Cardiac muscle cell (in vitro differentiated cells and primary cell): ENCODE data around the gene SLITRK3. TPM values are rescaled to one million over a fixed set of nuclear protein-coding genes. Genes with fewer than 3 reads are reported as not detected.

Source experiments
- DNase-seq, 2 donors: peaks; one replicate each; pipeline versions ENCODE4 v3.0.0 to v3.0.0-alpha.2; 2010 to 2017; ENCODE audit warnings: low read depth in 1 of 2, low spot score in 1 of 2
- H3K27ac ChIP-seq: fragments of 200-600 bp; sonication (generic); 2 replicates; pipeline ENCODE4 v1.5.1; 2016
- H3K27me3 ChIP-seq: fragments of 200-600 bp; sonication (generic); 2 replicates; pipeline ENCODE4 v1.6.0; 2016; ENCODE audit warnings: control low read depth
- H3K36me3 ChIP-seq: fragments of 200-600 bp; sonication (generic); 2 replicates; pipeline ENCODE4 v1.5.1; 2016; ENCODE audit warnings: control low read depth
- H3K4me1 ChIP-seq: fragments of 200-600 bp; sonication (generic); 2 replicates; pipeline ENCODE4 v1.8.1; 2017; ENCODE audit warnings: low read depth, mild to moderate bottlenecking, mixed run types
- H3K4me3 ChIP-seq: fragments of 200-600 bp; sonication (generic); 2 replicates; pipeline ENCODE4 v1.5.1; 2016; ENCODE audit warnings: mild to moderate bottlenecking
- H3K9me3 ChIP-seq: fragments of 200-600 bp; sonication (generic); 2 replicates; pipeline ENCODE4 v1.5.1; 2017; ENCODE audit warnings: low read depth, mild to moderate bottlenecking, control low read depth
- CTCF ChIP-seq: IDR thresholded peaks from 2 replicates; pipeline ENCODE4 v1.5.1; 2012; ENCODE audit warnings: low read depth, mild to moderate bottlenecking, low read length
- polyA plus RNA-seq: library from polyadenylated mRNA; unstranded; fragments of >200 nt; fragmentation: Nextera tagmentation; extraction: Ambion mirVana; gene quantifications from 2 replicates; pipeline ENCODE4 v1.2.1, GENCODE V29; 2016
- total RNA-seq: library from RNA; depleted of rRNA; stranded (reverse); fragments of >200 nt; gene quantifications from 2 replicates; pipeline ENCODE4 v1.2.3, GENCODE V29; 2016

The SLITRK3 gene
- total RNA-seq, result 0.18 TPM in 2 replicates
- 0.24 TPM in 1 of 2 replicates, not detected in the other for polyA plus RNA-seq

DNA sequence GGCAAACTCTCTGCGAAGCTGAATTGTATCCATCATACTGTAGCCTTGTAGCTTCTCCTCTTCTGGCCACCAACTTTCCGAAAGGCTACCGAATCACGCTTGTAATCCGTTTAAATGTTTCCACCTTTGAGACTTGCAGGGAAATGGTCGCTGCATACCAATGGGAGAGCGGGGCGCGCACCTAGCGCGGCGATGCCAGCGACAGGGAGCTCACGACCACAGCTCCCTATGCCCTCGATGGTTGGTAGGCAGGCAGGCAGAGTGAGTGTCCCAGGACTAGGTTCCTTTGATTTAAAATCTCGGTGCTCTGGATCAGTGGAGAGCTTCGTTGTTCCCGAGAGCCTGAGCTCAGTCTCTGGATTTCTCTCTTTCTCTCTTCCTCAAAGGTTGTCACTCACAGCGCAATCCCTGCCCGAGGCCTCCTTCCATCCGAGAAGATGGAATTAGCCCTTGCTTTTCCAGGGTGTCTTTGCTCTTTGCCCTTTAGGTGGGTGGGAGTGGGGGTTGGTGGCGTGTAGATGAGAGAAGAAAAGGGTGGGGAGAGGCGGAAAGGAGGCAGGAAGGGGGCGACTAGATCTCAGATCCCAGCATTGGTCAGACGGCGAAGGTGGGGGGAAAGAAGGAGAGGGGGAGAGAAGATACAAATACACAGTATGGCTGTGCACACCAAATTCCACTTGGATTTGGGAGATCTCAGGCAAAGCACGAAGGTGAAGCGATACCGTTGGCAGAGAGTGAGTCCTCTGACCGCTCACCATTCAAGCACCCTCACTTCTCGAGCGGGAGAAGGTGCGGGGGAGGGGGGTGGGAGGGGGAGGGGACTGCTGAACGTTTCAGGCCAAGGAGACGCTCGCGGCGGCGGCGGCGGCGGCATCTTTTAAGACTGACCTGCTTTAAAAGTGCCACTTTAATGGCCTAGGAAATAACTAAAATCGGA is at the start of gene SLITRK3:
SLITRK3 (minus strand) TSS at position 745 of the 937 bp plus-strand sequence. CDS start 5,554 bp downstream, outside the sequence.
- Histone ChIP-seq H3K27ac (no peak within 1 kb of the TSS), H3K27me3 (peaks cover 79% of the 10 kb centered on the region), H3K4me3 (peak within 1 kb of the TSS; percentile 52), H3K9me3 (no peaks in the 10 kb centered on the region), H3K4me1 (peaks cover 13% of the 10 kb centered on the region), H3K36me3 (no peaks in the 10 kb centered on the region)
- no peak for TF ChIP-seq CTCF
- peak in 1 of 2 donors; percentile 19 for DNase-seq

GRCh38 chr3:165243597-165243996 is 47.4 kb upstream of the SLITRK3 start:
- Histone ChIP-seq H3K9me3 (no peaks in the 10 kb centered on the region), H3K27ac (no peak overlapping the region), H3K27me3 (no peaks in the 10 kb centered on the region), H3K36me3 (no peaks in the 10 kb centered on the region), H3K4me1 (no peaks in the 10 kb centered on the region), H3K4me3 (no peak overlapping the region)
- TF ChIP-seq CTCF, result no peak
- DNase-seq, result no peak

DNA sequence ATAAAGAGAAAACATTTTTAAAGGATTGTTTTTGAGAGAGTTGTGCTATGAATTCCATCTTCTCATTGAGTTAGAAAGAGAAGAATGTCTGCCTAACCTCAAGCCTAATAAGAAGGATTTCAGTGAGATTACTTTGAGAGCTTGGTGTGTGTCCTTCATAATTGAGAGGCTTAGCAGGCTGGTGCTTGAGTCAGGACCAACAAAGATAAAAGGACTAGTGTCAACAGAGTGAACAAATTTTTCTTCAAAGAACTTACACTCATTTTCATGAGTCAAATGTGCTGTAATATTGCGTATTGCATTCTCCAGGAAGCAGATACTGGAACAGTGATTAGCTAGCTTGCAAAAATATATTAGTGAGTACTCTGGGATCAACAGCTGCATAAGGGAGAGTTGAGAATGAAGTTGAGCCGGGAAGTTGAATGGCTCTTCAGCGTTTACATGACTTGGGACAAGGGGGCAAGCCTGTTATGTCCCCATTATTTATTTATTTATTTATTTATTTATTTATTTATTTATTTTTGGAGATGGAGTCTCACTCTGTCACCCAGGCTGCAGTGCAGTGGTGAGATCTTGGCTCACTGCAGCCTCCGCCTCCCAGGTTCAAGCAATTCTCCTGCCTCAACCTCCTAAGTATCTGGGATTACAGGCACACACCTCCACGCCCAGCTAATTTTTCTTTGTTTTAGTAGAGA is 37.5 kb upstream of the SLITRK3 start:
- no peaks in the 10 kb centered on the region for H3K27me3 ChIP-seq
- H3K9me3 ChIP-seq, result no peaks in the 10 kb centered on the region
- no peak overlapping the region for H3K27ac ChIP-seq
- no peak overlapping the region for H3K4me3 ChIP-seq
- no peaks in the 10 kb centered on the region for H3K36me3 ChIP-seq
- no peak for TF ChIP-seq CTCF
- peak; percentile 27 to 71 for DNase-seq
- H3K4me1 ChIP-seq, result peaks cover 8% of the 10 kb centered on the region

GRCh38 chr3:165225604-165226003 is 29.4 kb upstream of the SLITRK3 start:
- DNase-seq, result no peak
- TF ChIP-seq CTCF, result no peak
- H3K9me3 ChIP-seq, result no peaks in the 10 kb centered on the region

GRCh38 chr3:165217739-165218138 is 21.6 kb upstream of the SLITRK3 start:
- DNase-seq, result no peak
- Histone ChIP-seq H3K27me3 (no peaks in the 10 kb centered on the region), H3K27ac (no peak overlapping the region), H3K4me3 (no peak overlapping the region), H3K4me1 (no peaks in the 10 kb centered on the region), H3K36me3 (no peaks in the 10 kb centered on the region), H3K9me3 (no peaks in the 10 kb centered on the region)
- TF ChIP-seq CTCF, result no peak

More at GRCh38 chr3:165225604-165226003, 29.4 kb upstream of the SLITRK3 start:
- Histone ChIP-seq H3K4me1 (no peaks in the 10 kb centered on the region), H3K36me3 (no peaks in the 10 kb centered on the region), H3K4me3 (no peak overlapping the region), H3K27me3 (no peaks in the 10 kb centered on the region), H3K27ac (no peak overlapping the region)
